Mucosa of rectum (tissue), 2 donors: ENCODE data around the gene CELA2B.
"Not testable (repeated sequence)": the region's sequence is repeated elsewhere in the genome, so short reads cannot be mapped to it uniquely, and the experiment has no call there.

ENCODE experiments used
- H3K27ac ChIP-seq, 2 donors: one replicate each; pipeline ENCODE4 v1.7.0; 2013; ENCODE audit warnings: inconsistent platforms in 2 of 2, low read depth in 2 of 2, low read length in 2 of 2
- H3K27me3 ChIP-seq, 2 donors: one replicate each; pipeline ENCODE4 v1.7.0; 2013; ENCODE audit warnings: low read length in 2 of 2; ENCODE audit not compliant: control insufficient read depth in 2 of 2, insufficient read depth in 2 of 2
- H3K36me3 ChIP-seq, 2 donors: one replicate each; pipeline ENCODE4 v1.7.0; 2013; ENCODE audit warnings: low read length in 2 of 2; ENCODE audit not compliant: control insufficient read depth in 2 of 2, insufficient read depth in 2 of 2
- H3K4me1 ChIP-seq, 2 donors: one replicate each; pipeline ENCODE4 v1.7.0; 2013; ENCODE audit warnings: low read length in 2 of 2, mild to moderate bottlenecking in 1 of 2; ENCODE audit not compliant: control insufficient read depth in 2 of 2, insufficient read depth in 2 of 2
- H3K4me3 ChIP-seq, 2 donors: one replicate each; pipeline ENCODE4 v1.7.0; 2013; ENCODE audit warnings: low read length in 2 of 2
- H3K9ac ChIP-seq, 2 donors: one replicate each; pipeline ENCODE4 v1.7.0; 2013; ENCODE audit warnings: low read length in 2 of 2, low read depth in 1 of 2, mild to moderate bottlenecking in 1 of 2
- H3K9me3 ChIP-seq, 2 donors: one replicate each; pipeline ENCODE4 v1.7.0; 2013; ENCODE audit warnings: low read length in 2 of 2; ENCODE audit not compliant: control insufficient read depth in 2 of 2
- donor health status: healthy.
- donor health status: Normal muscosa, but diverticular disease.

Gene CELA2B

GRCh38 chr1:15454256-15454655 is 21.6 kb upstream of the CELA2B start:
- H3K9me3 ChIP-seq = no peaks in the 10 kb centered on the region
- no peak overlapping the region for H3K4me3 ChIP-seq
- no peak overlapping the region for H3K27ac ChIP-seq
- no peaks in the 10 kb centered on the region for H3K36me3 ChIP-seq
- no peaks in the 10 kb centered on the region for H3K27me3 ChIP-seq
- H3K4me1 ChIP-seq = no peaks in the 10 kb centered on the region
- H3K9ac ChIP-seq = no peak overlapping the region

DNA sequence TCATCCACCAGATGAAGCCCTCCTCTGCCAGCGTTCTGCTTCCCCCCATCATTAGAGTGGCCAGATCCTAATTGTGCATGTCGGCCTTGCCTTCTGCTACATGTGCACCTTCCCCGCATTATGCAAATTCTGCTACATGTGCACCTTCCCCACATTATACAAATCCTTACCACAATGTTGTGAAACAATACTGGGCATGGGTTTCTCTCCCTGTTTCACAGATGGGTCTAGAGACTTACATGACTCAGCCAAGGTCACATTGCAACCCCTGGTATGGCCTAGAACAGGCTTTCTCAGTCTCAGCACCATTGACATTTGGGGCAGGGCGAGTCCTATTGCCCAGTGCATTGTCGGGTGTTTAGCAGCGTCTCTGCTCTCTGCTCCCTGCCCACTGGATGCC is 20.4 kb upstream of the CELA2B start:
- Histone ChIP-seq H3K4me3 (no peak overlapping the region), H3K9ac (no peak overlapping the region), H3K27me3 (no peaks in the 10 kb centered on the region), H3K4me1 (peaks cover 0 to 2% of the 10 kb centered on the region in 2 donors), H3K9me3 (no peaks in the 10 kb centered on the region), H3K36me3 (no peaks in the 10 kb centered on the region), H3K27ac (no peak overlapping the region)

DNA sequence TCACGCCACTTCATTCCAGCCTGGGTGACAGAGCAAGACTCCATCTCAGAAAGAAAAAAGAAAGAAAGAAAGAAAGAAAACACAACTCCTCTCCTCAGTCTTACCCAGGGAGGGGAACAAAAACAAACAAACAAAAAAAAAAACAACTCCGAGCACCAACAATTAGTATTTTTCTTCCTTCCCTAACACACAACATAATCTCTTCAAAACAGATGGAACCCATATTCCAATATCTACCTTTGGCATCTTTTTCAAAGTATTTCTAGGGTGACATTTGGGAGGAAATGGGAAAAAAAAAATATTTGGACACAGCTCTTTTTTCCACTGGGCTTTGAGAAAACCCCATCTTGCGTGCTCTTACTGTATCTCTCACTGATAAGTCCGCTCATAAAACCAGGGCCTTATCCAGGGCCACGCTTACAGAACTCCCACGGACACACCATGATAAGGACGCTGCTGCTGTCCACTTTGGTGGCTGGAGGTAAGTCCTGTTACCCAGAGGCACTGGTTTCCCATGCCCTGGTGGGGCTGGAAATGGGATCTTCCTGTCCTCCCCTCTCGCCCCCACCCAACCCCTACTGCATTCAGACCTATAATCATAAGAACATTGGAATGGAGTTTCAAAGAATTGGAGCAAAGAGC is 19.5 kb upstream of the CELA2B start, which contains the start of gene CELA2A:
CELA2A (plus strand) TSS at position 420 of the 642 bp plus-strand sequence; CDS start at position 442, 22 bp downstream.
- Histone ChIP-seq H3K9me3 (no peaks in the 10 kb centered on the region), H3K36me3 (no peaks in the 10 kb centered on the region), H3K27ac (no peak within 1 kb of the TSS), H3K9ac (no peak within 1 kb of the TSS), H3K4me1 (peaks cover 0 to 2% of the 10 kb centered on the region in 2 donors), H3K4me3 (no peak within 1 kb of the TSS), H3K27me3 (no peaks in the 10 kb centered on the region)

DNA sequence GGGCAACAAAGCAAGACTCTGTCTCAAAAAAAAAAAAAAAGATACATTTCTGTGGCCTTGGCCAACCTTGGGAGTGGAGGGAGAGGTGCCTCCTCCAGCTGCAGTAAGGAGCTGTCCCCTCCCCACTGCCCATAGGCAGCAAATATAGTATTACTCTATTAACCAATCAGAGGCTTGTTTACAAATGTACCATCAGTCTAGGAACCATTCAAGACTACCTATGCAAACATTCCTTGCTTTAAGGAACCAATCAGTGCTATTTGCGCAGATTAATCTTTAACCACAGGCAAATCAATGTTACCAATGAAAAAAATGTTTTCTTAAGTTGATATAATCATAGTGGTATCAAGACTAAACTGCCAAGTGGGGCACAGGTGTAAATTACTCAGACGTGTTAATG is 18.3 kb upstream of the CELA2B start:
- H3K27ac ChIP-seq = no peak overlapping the region
- H3K36me3 ChIP-seq = no peaks in the 10 kb centered on the region
- no peaks in the 10 kb centered on the region for H3K27me3 ChIP-seq
- H3K9me3 ChIP-seq = no peaks in the 10 kb centered on the region
- H3K4me3 ChIP-seq = no peak overlapping the region
- H3K9ac ChIP-seq = no peak overlapping the region
- peaks cover 0 to 2% of the 10 kb centered on the region in 2 donors for H3K4me1 ChIP-seq

DNA sequence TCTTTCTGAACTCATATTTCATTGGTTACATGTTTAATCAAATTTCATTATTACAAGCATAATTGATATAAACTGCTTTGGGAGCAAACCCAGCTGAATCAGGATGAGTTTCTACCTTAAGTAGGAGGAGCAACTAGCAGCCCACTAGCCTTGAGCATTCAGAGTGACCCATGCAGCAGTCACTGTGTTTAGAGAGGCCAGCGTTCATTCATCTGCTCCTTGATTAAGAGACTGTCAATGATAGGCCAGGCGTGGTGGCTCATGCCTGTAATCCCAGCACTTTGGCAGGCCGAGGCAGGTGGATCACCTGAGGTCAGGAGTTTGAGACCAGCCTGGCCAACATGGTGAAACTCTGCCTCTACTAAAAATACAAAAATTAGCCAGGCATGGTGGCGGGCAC is 17.5 kb upstream of the CELA2B start:
- not testable (repeated sequence) for H3K27ac ChIP-seq, H3K9me3 ChIP-seq, H3K9ac ChIP-seq, H3K4me1 ChIP-seq, H3K27me3 ChIP-seq, H3K4me3 ChIP-seq, H3K36me3 ChIP-seq

DNA sequence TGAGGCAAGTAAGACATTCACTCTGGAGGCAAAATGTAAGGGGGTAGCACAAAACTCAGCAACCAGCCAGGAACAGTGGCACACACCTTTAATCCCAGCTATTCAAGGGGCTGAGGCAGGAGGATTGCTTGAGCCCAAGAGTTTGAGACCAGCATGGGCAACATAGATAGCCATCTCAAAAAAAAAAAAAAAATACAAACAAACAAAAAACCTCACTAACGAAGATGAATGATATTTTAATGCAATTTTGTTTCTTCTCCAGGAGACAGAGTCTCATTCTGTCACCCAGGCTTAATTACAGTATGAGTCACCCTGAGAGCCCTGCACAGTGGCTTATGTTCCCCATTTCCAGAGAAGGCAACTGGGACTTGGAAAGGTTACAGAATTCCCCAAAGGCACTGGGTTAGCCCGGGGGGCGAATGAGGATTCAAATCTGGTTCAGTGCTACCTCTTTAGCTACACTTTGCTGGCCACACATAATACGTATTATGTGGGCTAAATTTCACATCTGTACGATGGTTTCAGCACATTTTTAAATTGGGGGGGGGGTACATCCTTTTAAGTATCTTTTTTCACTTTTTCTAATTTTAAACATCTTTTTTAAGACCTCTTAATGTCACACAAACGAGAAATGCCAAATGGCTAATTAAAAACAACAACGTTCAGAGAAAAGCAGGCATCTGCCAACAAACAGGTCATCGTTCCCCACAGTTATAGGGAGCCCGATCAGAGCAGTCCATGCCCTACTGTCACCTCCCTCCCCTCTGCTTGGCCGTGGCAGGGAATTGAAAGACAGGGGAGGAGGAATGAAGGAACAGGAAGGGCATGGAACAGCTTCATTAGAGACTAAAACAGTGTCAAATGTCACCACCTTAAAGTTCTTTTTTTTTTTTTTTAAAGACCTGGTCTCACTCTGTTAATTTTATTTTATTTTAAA is 15.9 kb upstream of the CELA2B start:
- Histone ChIP-seq H3K27me3 (no peaks in the 10 kb centered on the region), H3K36me3 (no peaks in the 10 kb centered on the region), H3K9ac (no peak overlapping the region), H3K4me1 (peaks cover 0 to 5% of the 10 kb centered on the region in 2 donors), H3K9me3 (no peaks in the 10 kb centered on the region), H3K4me3 (no peak overlapping the region), H3K27ac (no peak overlapping the region)

GRCh38 chr1:15460708-15461095 is 15.2 kb upstream of the CELA2B start:
- H3K4me3 ChIP-seq = no peak overlapping the region
- peaks cover 0 to 5% of the 10 kb centered on the region in 2 donors for H3K4me1 ChIP-seq
- no peaks in the 10 kb centered on the region for H3K36me3 ChIP-seq
- no peak overlapping the region for H3K9ac ChIP-seq
- H3K27me3 ChIP-seq = no peaks in the 10 kb centered on the region
- no peak overlapping the region for H3K27ac ChIP-seq
- H3K9me3 ChIP-seq = no peaks in the 10 kb centered on the region

- not testable (repeated sequence) for H3K9me3 ChIP-seq, H3K27me3 ChIP-seq, H3K9ac ChIP-seq, H3K27ac ChIP-seq, H3K36me3 ChIP-seq, H3K4me3 ChIP-seq, H3K4me1 ChIP-seq
Observed at GRCh38 chr1:15463064-15463800, 12.7 kb upstream of the CELA2B start.

- not testable (repeated sequence) for H3K9ac ChIP-seq, H3K27ac ChIP-seq
Observed at GRCh38 chr1:15463926-15464322, 12.0 kb upstream of the CELA2B start.

GRCh38 chr1:15465674-15466073 is 10.2 kb upstream of the CELA2B start:
- H3K36me3 ChIP-seq = no peaks in the 10 kb centered on the region
- H3K9me3 ChIP-seq = no peaks in the 10 kb centered on the region
- H3K27ac ChIP-seq = no peak overlapping the region
- peaks cover 0 to 3% of the 10 kb centered on the region in 2 donors for H3K27me3 ChIP-seq
- peaks cover 0 to 3% of the 10 kb centered on the region in 2 donors for H3K4me1 ChIP-seq
- H3K9ac ChIP-seq = no peak overlapping the region
- H3K4me3 ChIP-seq = no peak overlapping the region

More at GRCh38 chr1:15463926-15464322, 12.0 kb upstream of the CELA2B start:
- not testable (repeated sequence) for H3K4me3 ChIP-seq, H3K36me3 ChIP-seq, H3K4me1 ChIP-seq, H3K9me3 ChIP-seq, H3K27me3 ChIP-seq
